CD1c-positive myeloid dendritic cell (primary cell): ENCODE results near the gene CD8A.

Experiments used
- DNase-seq: peaks from one replicate; pipeline ENCODE4 v3.0.0-alpha.2; 2016; ENCODE audit errors: extremely low spot score

CD8A gene

DNA sequence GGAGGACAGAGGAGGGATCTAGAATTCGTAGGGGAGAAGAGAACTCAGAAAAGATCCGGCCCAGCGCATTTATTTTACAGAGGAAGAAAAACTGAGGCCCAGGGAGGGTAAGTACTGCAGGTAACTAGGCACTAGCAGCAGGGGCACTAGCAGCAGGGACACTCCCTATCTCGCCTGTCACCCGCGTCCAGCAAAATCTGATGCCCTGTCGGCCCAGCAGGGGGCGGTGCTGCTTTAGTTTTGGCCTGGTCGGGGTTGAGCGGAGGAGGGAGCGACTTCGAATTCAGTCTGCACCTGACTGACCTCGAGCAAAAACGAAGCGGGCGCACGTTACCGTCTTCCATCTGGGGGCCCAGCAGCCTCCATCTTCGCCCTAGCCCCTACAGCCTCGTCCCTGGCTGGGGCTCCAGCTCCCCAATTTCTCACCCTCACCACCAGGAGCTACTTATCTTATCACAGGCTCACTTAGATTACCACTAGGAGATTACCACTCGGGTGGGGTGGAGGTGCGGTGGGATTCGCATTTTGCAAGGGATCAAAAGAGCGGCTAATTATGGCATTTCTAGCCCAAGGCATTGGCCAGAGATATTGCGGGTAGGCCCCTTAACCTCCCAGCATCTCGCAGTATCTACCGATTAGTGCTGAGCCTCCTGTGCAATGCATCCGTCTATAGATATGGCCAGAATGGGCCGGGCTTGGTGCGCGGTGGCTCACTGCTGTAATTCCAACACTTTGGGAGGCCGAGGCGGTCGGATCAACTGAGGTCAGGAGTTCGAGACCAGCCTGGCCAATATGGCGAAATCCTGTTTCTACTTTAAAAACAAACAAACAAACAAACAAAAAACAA is 17.8 kb upstream of the CD8A start:
- peak; percentile 92 for DNase-seq

DNA sequence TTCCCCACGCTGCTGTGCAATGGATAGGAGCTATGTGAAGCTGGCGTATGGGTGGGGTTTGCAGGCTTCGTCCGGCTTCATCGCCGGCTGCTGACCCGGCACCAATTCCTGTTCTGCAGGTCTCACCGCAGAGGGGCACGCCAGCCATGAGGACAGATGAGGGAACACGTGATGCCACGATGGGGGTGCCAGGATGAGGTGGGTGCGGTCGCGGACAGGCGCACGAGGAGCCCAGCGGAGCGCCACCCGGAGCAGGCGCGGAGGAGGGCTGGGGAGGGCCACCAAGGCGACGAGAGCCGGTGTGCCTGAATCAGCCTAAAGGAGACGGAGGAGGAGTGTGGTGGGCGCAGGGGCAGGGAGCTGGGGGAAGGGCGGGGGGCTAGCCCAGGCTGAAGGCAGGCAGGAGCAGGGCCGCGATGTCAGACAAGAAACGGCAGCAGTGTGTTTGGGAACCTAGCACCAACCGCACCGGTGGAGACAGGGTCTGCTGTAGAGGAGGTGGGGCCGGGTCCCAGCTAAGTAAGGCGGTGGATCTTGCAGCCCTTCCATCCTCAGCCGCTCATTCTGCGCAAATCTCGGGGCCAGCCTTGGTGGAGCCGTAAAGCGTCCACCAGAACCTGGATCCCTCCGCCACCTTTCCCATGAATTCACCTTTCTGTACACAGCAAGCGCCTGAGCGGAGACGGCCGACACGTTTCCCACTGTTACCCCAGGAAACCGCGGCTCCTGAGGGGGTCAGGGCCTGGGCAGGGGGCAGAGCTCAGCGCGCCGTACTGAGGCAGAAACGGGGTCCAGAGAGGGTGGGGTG is 17.0 kb upstream of the CD8A start:
- DNase-seq = peak; percentile 23

DNA sequence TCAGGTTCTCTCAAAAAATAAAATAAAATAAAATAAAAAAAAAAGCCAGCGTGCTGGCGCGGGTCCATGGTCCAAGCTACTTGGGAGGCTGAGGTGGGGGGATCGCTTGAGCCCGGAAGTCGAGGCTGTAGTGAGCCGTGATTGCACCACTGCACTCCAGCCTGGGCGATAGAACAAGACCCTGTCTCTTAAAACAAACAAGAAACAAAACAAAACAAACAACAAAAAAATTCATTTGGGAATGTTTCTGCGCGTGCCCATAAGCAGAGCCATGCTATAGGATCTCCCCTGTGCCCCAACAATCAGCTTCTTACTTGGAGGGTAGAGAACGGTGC is 16.4 kb upstream of the CD8A start:
- DNase-seq = no peak

DNA sequence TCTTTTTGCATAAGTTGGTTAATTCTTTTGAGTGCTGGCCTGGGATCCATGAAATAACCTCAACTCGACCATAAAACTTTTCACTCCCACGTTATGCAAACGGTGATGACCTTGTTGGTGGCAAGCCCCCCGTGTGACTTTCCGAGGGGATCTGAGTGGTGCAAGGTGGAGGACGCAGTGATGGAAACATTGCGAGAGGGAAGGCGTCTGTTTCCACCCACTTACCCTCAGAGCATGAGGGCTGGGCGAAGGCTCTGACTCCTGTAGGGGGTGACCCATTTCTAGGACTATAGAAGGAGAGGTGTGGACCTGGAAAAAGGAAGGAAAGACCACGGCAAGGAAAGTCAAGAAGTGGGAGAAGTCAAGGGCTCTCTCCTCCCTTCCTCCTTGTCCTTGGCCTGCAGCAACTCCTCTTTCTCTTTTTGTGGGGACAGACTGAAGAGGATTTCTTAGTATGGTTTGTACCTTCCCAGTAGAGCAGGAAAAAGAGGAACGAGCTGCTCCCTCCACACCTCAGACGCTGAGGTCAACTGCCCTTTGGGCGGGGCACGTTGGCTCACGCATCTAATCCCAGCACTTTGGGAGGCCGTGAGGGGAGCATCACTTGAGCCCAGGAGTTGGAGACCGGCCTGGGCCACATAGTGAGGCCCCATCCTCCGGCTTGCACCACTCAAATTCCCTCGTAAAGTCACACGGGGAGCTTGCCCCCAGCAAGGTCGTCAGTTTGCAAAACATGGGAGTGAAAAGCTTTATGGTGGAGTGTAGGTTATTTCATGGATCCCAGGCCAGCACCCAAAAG is 15.5 kb upstream of the CD8A start:
- no peak for DNase-seq

DNA sequence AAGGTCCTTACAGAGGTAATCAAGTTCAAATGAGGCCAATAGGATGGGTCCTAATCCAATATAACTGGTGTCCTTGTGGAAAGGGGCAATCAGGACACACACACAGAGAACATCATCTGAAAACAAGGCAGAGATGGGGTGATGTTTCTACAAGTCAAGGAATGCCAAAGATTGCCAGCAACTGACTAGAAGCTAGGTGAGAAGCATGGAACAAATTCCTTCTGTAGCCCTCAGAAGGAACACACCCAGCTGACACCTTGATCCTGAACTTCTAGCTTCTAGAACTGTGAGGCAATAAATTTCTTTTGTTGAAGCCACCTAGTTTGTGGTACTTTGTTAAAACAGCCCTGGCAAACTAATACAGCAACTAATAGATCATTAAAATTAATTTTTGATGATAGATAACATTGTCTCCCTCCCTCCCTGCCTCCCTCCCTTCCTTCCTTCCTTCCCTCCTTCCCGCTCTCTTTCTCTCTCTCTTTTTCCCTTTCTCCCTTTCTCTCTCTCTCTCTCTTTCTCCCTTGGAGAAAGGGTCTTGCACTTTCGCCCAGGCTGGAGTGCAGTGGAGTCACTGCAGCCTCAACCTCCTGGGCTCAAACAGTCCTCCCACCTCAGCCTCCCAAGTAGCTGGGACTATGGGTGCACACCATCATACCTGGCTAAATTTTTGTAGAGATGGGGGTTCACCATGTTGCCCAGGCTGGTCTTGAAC is 10.3 kb upstream of the CD8A start:
- DNase-seq = no peak

DNA sequence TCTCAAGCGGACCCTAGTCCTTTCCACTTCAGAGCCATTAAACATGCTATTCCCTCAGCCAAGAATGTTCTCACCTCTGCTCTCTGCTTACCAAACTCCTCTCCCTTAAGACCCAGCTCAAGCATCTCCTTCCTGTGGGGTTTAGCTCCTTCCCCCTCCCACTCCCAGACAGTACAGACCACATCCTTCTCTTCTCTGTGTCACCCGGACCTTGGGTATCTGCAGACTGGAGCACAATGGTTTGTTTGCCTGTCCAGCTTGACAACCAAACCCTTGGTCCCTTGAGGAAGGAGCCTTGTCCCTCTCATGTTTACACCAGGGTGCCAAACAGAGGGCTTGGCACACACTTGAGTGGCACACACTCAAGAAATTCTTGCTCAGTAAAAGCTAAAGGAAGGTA is 4.1 kb upstream of the CD8A start:
- DNase-seq = no peak

DNA sequence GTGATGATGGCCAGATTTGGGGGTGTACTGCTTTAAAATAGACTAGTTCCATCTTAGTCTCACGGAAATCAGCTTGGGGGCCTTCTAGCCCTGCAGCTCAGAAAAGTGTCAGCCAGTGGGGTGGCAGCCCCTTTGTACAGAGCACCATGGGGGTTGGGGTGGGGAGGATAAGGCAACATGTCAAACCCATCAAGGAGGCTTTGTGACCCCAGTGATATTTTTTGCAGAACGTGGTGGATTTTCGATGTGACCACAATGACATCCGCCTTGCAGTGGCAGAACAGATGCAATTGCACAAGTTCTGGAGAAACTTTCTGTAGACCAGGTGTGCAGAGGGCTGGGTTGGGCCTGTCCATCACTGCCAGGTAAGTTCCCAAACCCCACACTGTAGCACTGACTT is 3.0 kb upstream of the CD8A start:
- peak; percentile 9 for DNase-seq

DNA sequence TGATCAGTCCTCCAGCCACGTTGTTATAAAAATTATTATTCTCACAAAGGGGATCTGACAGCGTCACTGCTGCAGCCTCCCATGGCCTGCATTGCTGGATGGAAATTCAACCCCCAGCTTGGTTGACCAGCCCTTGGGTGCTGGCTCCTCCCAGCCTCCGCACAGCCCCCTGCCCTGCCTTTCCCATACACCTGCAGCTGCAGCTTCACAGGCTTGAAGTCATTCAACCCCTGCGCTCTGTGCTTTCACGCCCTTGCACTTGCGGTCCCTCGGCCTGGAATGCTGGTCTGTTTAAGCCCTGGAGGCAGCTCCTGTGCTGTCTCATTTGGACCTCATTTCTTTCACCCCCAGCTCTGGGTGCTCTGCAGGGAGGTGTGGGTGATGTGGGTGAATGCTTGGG is 860 bp upstream of the CD8A start:
- DNase-seq = no peak

DNA sequence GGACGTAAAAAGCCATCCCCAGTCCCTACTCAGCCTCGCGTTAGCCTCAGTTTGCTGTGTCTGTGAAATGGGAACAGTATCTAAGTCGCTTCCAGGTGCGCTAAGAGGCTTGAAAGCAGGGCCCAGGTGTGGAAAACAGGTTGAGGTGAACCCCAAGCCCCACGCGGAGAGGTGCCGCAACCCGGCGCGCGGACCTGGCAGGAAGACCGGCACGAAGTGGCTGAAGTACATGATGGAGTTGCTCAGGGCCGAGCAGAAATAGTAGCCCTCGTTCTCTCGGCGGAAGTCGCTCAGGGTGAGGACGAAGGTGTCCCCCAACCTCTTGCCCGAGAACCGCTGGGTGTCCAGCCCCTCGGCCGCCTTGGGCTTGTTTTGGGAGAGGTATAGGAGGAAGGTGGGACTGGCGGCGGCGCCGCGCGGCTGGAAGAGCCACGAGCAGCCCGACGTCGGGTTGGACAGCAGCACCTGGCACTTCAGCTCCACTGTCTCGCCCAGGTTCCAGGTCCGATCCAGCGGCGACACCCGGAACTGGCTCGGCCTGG is 508 bp downstream of the CD8A start:
- DNase-seq = no peak

DNA sequence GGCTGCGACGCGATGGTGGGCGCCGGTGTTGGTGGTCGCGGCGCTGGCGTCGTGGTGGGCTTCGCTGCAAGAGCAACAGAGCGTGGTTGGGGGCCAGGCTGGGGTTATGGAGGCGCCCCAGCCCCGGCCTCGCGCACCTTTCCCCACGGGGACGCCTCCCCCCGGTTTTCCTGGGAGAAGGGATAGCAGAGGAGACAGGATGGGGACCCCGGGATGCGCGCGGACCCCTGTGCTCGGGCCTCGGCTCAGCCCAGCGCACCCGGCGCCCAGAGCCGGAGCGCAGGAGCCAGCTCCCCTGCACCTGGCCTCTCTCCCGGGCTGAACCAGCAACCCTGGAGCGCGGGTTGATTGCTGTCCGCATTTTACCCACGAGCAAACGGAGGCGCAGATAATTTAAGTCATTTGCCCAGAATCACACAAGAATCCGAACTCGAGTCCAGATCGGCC is 1.0 kb downstream of the CD8A start:
- no peak for DNase-seq

DNA sequence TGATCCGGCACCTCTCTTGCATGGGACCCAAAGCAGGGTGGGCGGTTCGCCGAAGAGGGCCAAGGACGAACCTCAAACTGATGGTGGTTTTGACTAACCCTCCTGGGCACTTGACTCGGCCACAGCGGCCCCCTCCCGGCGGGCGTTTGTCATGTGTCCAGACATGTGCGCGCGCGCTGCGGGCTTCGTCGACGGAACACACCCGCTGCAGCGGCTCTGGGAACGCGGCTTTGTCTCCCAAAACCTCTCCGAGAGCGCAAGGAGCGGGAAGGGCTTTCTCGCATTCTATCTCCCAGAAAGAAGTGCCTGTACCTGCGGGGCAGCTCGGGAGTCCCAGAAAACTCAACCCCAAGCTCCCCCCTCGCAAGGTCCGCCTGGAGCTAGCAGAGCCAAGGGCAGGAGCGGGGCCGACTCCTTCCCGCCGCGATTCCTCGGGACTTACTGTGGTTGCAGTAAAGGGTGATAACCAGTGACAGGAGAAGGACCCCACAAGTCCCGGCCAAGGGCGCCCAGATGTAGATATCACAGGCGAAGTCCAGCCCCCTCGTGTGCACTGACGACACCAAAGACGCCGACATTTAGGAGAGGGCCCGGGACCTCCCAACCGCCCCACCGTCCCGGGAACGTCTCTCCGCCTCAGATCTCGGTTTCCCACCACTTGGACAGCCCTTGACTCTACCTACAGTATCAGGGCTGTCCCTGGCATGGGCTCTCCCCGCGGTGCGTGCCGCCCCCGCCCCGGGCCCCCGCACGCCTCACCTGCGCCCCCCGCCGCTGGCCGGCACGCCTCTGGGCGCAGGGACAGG is 1.6 kb downstream of the CD8A start:
- no peak for DNase-seq

DNA sequence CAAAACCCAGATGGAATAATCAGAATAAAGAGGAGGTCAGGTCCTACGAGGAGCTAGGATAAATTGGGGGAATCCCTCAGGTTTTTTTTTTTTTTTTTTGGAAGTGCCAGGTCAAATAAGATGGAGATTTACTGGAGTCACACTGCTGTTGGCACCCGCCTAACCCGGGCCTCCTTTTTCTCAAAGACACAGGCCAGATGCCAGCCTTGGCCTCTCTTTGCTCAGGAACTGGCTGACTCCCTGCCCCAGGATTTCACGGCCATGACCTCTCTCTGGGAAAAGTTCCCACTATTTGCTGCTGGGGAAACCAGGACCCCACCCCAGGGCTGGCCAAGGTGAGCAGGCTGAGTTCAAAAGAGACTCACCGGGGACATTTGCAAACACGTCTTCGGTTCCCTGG is 2.5 kb downstream of the CD8A start:
- no peak for DNase-seq

DNA sequence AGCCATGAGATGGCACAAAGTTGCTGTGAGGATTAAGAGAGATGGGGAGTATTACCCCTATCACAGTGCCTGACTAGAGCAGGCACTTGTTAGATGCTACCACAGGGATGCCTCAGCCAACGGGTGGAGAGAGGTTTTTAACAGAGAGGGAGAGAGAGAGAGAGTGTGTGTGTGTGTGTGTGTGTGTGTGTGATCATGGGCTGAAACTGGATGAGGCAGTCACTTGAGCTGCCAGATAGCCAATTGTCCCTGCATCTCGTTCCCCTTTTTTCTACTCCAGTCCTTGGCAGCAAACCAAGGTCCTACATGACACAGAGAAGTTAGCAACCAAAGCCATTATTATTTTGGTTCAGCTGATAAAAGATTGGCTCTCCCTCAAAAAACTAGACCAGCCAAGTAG is 3.0 kb downstream of the CD8A start:
- DNase-seq = peak; percentile 54

DNA sequence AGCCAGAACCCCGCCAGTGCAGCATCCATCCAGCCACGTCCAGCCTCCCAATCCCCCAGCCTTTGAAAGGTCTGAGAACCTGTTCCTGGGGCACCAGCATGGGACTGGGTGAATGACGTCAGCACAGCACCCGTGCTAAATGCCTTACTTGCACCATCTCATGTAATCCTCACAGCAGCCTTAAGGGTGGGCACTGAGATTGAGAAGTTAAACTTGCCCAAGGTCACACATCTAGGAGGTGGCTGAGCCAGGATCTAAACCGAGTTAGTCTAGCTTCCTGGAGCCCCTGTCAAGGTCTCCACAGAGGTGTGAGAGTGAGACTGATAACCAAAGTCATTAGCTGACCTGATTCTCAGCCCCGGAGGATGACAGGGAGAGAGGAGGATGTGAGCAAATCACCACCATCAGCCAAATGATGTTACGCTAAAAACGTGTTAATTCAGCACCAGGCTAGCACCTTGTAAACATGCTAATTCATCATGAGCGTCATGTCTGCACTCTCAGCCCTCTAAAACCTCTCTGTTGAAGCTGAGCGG is 4.6 kb downstream of the CD8A start:
- peak; percentile 19 for DNase-seq

DNA sequence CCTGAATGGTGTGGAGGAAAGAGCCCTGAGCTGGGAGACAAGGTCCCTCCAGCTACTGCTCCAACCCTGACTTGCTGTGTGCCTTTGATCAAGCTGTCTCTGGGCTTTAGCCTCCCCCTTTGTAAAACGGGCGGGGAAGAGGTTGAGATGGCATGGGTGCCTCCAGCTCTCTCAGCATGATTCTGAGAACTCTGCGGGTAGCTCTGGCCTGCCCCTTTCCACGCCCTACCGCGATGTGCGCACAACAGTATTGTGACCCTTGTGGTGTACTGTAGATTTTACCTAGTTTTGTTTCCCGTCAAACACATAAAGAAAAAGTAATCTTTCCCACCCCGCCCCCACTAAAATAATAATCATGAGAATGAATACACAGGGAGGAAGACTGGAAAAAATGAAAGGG is 5.3 kb downstream of the CD8A start:
- no peak for DNase-seq

DNA sequence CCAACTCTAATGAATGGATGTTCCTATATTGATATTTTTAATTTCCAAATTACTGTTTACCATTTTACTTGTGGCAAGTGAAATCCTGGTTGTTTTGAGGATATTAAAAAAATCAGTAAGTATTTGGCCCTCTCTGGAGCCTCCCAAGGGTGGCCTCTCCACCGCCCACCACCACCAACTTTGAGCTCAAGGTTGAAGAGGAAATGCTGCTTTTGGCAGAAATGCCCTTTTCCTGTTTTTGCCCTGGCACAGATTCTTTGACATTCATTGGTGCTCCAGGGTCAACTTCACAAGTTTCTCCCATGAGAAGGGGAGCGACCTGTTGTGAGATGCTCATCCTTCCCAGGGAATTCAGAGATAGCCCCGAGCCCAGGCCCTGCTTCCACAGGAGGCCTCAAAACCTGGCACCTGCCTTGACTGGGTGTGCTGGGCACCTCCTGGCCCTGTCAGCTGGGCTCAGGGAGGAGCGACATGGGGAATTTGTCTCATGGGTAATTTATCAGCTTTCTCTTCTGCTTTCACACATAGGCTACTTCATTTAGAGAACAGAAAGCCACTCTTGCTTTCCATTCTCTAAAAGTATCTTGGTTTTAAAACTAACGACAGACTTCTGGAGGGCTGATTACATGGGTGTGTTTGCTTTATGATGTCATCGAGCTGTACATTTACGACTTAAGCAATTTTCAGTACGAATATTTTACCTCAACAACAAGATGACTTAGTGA is 6.9 kb downstream of the CD8A start:
- peak; percentile 60 for DNase-seq

DNA sequence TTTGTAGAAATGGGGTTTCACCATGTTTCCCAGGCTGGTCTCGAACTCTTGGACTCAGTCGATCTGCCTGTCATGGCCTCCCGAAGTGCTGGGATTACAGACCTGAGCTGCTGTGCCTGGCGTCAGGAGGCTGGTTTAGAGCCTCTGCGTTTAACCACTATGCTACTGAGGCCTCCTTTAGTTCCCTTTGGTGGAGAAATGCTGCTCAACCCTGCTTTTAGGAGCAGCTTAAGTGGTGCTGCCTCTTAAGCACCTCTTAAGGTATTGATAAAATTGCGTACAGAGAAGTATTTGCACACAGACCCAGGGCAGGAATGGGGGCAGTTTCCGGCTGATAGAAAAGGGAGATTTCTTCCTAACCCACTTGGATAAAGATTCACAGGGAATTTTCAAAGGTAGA is 8.0 kb downstream of the CD8A start:
- DNase-seq = no peak

DNA sequence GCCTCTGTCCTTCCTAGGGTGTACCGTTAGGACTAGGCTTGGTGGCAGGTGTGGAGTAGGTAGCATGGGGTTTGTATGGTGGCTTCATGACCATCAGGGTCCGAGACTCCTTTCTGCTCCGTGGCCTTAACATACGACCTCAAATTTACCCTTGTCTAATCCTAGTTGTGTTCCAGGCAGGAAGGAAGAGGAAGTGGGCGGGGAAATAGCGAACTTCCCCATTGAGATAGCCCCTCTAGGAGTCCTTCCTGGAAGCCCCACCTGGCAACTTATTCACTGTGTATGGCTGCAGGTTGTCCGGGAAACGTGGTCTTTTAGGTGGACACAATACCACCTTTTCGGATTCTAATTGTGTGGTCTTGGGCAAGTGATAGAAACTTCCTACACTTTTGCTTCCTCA is 9.3 kb downstream of the CD8A start:
- peak; percentile 11 for DNase-seq

DNA sequence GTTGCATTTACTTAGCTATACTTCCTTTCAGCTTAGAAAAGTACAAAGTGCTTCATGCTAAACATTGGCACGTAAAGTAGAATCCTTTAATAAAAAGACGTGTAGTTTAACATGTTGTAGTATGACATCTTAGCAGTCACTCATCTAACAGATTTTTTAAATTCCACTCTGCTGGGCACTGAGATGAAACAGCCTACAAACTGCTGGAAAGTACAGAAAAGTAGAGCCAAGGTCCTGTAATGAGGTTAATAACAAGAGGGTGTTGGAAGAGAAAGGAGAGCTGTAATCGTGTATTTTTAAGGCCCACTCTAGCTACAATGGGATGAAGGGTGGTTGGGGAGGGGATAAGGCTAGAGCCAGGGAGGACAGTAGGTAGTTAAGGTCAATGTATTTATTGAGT is 10.7 kb downstream of the CD8A start:
- no peak for DNase-seq

DNA sequence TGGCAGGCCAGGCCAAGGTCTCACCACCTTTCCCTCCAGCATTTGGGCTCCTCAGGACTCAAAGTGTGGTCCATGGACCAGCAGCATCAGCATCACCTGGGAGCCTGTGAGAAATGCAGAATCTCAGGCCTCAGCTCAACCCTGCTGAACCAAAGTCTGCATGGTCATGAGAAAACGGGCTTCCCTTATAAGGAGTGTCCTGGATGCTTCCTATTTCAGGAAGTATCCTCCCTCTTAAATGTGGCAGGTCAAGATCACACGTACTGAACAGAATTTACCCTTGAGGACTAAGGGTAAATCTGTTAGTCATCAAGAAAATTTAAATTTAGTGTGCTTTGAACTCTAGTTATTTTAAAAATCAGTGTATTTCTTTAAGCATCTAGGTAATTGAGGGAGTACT is 11.8 kb downstream of the CD8A start:
- no peak for DNase-seq
